ENCODE data around the gene CCNJL.

The CCNJL gene

GRCh38 chr5:160312960-160313727, 780 bp upstream of the CCNJL start:
- DNase-seq (ENCODE audit: extremely low read depth, low read depth) = no peak
- TF ChIP-seq, protein P1, sequence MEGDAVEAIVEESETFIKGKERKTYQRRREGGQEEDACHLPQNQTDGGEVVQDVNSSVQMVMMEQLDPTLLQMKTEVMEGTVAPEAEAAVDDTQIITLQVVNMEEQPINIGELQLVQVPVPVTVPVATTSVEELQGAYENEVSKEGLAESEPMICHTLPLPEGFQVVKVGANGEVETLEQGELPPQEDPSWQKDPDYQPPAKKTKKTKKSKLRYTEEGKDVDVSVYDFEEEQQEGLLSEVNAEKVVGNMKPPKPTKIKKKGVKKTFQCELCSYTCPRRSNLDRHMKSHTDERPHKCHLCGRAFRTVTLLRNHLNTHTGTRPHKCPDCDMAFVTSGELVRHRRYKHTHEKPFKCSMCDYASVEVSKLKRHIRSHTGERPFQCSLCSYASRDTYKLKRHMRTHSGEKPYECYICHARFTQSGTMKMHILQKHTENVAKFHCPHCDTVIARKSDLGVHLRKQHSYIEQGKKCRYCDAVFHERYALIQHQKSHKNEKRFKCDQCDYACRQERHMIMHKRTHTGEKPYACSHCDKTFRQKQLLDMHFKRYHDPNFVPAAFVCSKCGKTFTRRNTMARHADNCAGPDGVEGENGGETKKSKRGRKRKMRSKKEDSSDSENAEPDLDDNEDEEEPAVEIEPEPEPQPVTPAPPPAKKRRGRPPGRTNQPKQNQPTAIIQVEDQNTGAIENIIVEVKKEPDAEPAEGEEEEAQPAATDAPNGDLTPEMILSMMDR (IDR thresholded peaks at IDR 0.05; ENCODE audit: low read depth, low read length) = no peak

DNA sequence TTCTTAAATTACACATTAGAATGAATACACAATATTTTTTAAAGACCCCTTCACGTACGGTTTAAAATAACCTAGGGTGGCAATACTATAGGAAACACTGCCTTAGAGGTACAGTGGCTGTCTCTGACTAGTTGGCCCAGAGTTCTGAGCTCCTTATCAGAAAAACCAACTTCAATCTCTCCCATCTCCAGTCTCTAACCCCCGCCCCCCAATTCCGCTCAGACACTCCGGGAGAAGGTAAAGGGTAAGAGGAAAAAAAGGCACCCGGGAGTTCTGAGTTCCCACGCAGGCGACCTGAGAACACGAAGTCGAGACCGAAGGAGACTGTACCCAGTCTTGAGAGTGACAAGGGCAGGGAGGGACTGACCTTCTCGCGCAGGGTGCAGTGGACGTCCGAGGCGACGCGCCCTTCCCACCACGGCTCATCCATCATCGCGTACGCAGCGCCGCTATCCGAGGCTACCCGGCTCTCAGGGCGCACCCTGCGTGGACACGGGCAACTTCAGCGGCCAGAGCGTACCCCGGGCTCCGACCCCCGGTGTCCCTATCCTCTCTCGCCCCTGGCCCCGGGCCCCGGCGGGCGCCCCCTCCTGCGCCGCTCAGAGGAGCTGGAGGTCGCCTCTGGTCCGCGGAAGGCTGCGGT, 752 bp downstream of the CCNJL start:
- DNase-seq (ENCODE audit: extremely low read depth, low read depth) = no peak

GRCh38 chr5:160310552-160311295, 1.6 kb downstream of the CCNJL start:
- DNase-seq (ENCODE audit: extremely low read depth, low read depth) = no peak
- TF ChIP-seq, protein P1 (IDR thresholded peaks at IDR 0.05; ENCODE audit: low read depth, low read length) = no peak

More for the DNA sequence above, 752 bp downstream of the CCNJL start:
- TF ChIP-seq, protein P1 (IDR thresholded peaks at IDR 0.05; ENCODE audit: low read depth, low read length) = no peak

- no peak for DNase-seq (ENCODE audit: extremely low read depth, low read depth)
- TF ChIP-seq, protein P1 (IDR thresholded peaks at IDR 0.05; ENCODE audit: low read depth, low read length) = no peak
Measured at GRCh38 chr5:160310140-160310539, 2.2 kb downstream of the CCNJL start.

DNA sequence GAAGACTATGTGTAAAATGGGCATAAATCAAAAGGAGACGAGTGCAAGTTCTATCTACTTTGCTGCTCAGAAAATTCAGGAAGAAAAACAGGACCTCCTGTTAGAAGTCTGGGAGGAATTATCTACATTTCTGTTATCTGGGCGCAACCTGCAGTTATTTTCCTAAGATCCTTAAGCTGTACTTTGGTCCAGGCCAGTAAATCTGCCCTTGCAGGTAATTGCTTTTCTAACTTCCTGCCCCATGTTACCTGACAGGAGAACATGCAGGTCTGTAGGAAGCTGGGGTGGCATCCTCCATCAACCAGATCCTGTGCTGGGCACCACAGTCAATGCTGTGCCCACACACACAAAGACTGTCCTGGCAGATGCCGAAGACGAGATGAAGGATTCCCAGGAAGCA, 5.7 kb downstream of the CCNJL start:
- TF ChIP-seq, protein P1 (IDR thresholded peaks at IDR 0.05; ENCODE audit: low read depth, low read length) = no peak
- no peak for DNase-seq (ENCODE audit: extremely low read depth, low read depth)

- TF ChIP-seq, protein P1 (IDR thresholded peaks at IDR 0.05; ENCODE audit: low read depth, low read length) = no peak
- no peak for DNase-seq (ENCODE audit: extremely low read depth, low read depth)
Measured at GRCh38 chr5:160305319-160305718, 7.0 kb downstream of the CCNJL start.

DNA sequence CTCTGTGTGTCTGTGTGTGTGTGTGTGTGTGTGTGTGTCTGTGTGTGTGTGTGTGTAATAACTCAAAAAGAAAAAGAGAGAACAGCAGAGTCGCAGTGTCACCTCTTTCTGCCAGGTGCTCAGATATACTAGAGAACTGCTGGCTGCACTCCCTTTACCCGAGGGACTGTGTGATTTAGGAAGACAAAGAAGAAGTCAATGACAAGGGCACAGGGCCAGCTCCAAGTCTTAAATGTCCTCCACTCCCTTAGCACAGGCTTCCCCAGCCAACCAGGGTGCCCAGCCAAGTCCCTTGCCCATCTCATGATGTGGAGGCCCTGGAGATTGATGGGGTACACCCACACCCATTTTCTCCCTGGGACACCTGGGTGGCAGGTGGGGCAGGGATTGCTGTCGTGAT, 8.7 kb downstream of the CCNJL start:
- no peak for DNase-seq (ENCODE audit: extremely low read depth, low read depth)
- TF ChIP-seq, protein P1 (IDR thresholded peaks at IDR 0.05; ENCODE audit: low read depth, low read length) = no peak
